IgD-negative memory B cell (primary cell): ENCODE results near the gene VWA3B. TPM values are rescaled to one million over a fixed set of nuclear protein-coding genes. Genes with fewer than 3 reads are reported as not detected.

Experiments used
- H3K27ac Mint-ChIP-seq, 3 donors: one replicate each; pipeline ENCODE4 v1.8.0; 2020 to 2022; ENCODE audit warnings: mild to moderate bottlenecking in 3 of 3, mixed read lengths in 3 of 3, moderate library complexity in 1 of 3
- H3K27me3 Mint-ChIP-seq: one replicate; pipeline ENCODE4 v1.8.0; 2021; ENCODE audit warnings: mixed read lengths
- H3K36me3 Mint-ChIP-seq: one replicate; pipeline ENCODE4 v1.8.0; 2020; ENCODE audit warnings: mild to moderate bottlenecking, mixed read lengths
- H3K4me1 Mint-ChIP-seq, 3 donors: one replicate each; pipeline ENCODE4 v1.8.0; 2020 to 2022; ENCODE audit warnings: mixed read lengths in 3 of 3, mild to moderate bottlenecking in 1 of 3
- H3K4me3 Mint-ChIP-seq, 4 donors: one replicate each; pipeline ENCODE4 v1.8.0; 2020 to 2022; ENCODE audit warnings: mild to moderate bottlenecking in 4 of 4, mixed read lengths in 4 of 4, moderate library complexity in 3 of 4
- H3K9me3 Mint-ChIP-seq, 3 donors: one replicate each; pipeline ENCODE4 v1.8.0; 2020 to 2021; ENCODE audit warnings: mixed read lengths in 3 of 3, mild to moderate bottlenecking in 1 of 3
- polyA plus RNA-seq: library from polyadenylated mRNA; unstranded; fragments of 300-500 nt; fragmentation: Illumina TruSeq; gene quantifications from one replicate; pipeline ENCODE4 v1.2.3, GENCODE V29; 2021

The VWA3B gene
- polyA plus RNA-seq, 1 donor from 2014 or later: not detected

DNA sequence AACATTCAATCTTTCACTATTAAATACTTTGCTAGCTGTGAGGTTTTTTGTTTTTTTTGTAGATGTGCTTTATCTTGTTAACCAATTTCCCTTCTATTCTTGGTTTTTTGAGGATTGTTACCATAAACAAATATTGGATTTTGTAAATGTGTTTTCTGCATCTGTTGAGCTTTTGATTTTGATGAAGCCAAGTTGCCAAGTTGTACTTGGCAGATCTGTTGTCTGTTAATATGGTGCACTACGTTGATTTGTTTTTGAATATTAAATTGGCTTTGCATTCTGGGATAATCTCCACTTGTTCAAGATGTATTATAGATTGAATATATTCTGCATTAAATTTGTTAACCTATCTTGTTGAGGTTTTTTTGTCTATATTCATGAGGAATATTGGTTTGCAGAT lies 114.6 kb downstream of the VWA3B start:
- H3K9me3 Mint-ChIP-seq: no peaks in the 10 kb centered on the region
- H3K27me3 Mint-ChIP-seq: peaks cover 5% of the 10 kb centered on the region
- H3K36me3 Mint-ChIP-seq: no peaks in the 10 kb centered on the region
- no peak overlapping the region for H3K4me3 Mint-ChIP-seq
- H3K27ac Mint-ChIP-seq: no peak overlapping the region
- peaks cover 0 to 4% (median 0%) of the 10 kb centered on the region in 3 donors for H3K4me1 Mint-ChIP-seq

DNA sequence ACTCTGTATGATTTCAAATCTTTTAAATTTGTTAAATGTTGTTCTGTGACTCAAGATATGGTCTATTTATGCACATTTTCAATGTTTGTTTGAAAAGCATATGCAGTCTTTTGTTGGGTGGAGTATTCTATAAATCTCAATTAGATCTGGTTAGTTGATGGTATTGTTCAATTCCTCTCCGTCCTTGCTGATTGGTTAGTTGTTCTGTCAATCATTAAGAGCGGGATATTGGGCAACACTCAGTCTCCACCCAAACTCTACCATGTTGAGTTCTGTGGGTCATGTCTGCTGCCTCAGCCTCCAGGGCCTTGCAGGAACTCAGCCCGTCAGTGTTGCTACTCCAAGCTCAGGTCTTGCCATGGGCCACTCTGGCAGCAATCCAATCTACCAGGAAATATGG lies 118.9 kb downstream of the VWA3B start:
- Mint-ChIP-seq H3K9me3 (peaks cover 0 to 2% (median 0%) of the 10 kb centered on the region in 3 donors), H3K36me3 (no peaks in the 10 kb centered on the region), H3K4me3 (no peak overlapping the region), H3K27me3 (peaks cover 15% of the 10 kb centered on the region), H3K4me1 (no peaks in the 10 kb centered on the region), H3K27ac (no peak overlapping the region)

DNA sequence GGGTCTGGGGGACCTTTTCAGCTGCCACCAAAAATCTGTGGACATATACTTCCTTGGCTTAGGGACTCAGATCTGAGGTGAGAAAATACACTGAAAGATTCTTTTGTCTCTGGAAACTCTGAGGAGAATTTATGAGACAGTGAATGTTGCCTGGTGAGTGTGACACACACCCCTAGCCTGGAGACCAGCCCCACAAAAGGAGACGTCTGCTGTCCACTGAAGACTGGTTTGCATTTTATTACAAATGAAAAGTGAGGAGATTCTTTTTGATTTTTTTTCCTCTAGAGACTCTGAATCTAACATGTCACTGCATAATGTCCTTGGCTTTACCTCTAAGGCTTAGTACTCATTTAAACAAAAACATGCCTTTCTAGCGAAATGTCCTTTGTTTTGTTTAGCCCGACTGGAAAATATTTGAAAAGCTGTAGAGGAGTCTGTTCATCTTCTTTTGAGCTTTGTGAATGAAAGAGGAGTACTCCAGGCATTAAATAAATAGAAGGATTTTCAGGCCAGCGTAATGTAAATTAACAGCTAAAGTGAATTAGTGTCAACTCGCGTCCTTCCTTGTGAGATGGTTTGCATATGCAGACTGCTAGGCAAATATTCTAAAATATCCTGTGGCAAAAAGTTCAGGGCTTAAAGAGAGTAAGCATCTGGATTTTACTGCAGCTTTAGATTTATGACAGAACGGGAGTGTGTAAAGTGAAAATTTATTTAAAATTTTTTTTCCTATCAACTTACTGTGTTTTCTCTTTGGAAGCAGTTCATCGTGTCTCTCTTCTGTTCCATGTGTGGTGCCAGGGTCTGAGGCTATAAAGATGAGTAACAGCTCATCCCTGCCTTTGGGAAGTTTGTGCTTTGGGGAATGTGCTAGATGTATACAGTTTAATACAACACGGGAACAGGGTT lies 125.4 kb downstream of the VWA3B start:
- Mint-ChIP-seq H3K4me3 (peak overlapping the region in 1 of 4 donors; percentile 69), H3K4me1 (no peaks in the 10 kb centered on the region), H3K9me3 (peaks cover 0 to 2% (median 0%) of the 10 kb centered on the region in 3 donors), H3K27ac (no peak overlapping the region), H3K27me3 (peaks cover 27% of the 10 kb centered on the region), H3K36me3 (no peaks in the 10 kb centered on the region)

DNA sequence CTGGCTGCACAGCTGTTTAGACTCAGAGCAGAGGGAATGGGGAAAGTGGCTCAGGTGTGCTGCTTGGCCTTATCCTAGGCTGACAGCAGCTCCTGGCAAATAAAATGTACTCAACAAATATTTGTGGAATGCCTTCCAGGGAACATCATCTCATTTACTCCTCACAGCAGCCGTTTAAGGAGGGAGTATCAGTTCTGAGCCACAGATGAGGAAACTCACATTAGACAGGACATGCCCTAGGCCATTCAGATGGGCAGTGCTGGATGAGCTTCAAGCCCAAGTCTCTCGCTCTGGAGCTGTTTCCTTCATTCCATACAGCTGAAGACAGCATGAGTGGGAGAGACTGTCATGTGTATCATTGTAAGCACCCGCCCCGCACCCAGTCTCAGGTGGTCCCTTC lies 129.6 kb downstream of the VWA3B start:
- H3K36me3 Mint-ChIP-seq: no peaks in the 10 kb centered on the region
- H3K9me3 Mint-ChIP-seq: peaks cover 7 to 12% (median 8%) of the 10 kb centered on the region in 3 donors
- peaks cover 10% of the 10 kb centered on the region for H3K27me3 Mint-ChIP-seq
- H3K4me3 Mint-ChIP-seq: no peak overlapping the region
- no peak overlapping the region for H3K27ac Mint-ChIP-seq
- no peaks in the 10 kb centered on the region for H3K4me1 Mint-ChIP-seq

DNA sequence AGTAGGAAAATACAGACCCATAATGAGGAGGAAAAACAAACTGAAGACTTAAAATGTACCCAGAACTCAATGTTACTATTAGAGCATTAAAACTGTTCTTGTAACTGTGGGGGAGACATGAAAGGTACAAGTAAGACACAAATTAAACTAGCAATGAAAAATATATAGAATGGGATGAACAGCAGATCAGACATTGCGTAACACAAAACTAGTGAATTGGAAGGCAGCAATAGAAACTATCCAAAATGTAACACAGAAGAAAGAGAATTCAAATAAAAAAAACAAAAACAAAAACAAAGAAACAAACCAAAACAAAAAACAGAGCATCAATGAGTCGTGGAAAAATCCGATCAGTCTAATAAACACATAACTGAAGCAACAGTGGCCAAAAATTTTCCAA lies 132.2 kb downstream of the VWA3B start:
- no peak overlapping the region for H3K4me3 Mint-ChIP-seq
- H3K27me3 Mint-ChIP-seq: peaks cover 7% of the 10 kb centered on the region
- no peaks in the 10 kb centered on the region for H3K36me3 Mint-ChIP-seq
- H3K9me3 Mint-ChIP-seq: peaks cover 7 to 12% (median 8%) of the 10 kb centered on the region in 3 donors
- no peaks in the 10 kb centered on the region for H3K4me1 Mint-ChIP-seq
- H3K27ac Mint-ChIP-seq: no peak overlapping the region

DNA sequence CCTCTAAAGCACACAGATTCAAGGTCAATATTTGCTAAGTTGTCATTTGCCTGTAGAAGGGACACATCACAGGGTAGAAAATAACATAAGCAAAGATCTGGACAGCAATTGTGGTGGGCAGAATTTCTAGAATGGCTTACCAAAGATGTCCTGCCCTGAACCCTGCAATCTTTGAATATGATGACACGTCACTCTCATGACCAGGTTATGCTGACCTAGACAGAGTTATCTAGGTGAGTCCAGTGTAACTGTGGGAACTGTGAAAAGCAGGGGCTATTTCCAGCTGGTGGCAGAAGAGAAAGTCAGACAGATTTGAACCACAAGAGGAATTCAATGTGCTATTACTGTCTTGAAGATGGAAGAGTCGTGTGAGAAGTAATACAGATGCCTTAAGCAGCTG lies 147.0 kb downstream of the VWA3B start:
- Mint-ChIP-seq H3K4me3 (no peak overlapping the region), H3K36me3 (peaks cover 5% of the 10 kb centered on the region), H3K27me3 (peaks cover 5% of the 10 kb centered on the region), H3K9me3 (peaks cover 0 to 3% (median 0%) of the 10 kb centered on the region in 3 donors), H3K27ac (no peak overlapping the region), H3K4me1 (no peaks in the 10 kb centered on the region)

DNA sequence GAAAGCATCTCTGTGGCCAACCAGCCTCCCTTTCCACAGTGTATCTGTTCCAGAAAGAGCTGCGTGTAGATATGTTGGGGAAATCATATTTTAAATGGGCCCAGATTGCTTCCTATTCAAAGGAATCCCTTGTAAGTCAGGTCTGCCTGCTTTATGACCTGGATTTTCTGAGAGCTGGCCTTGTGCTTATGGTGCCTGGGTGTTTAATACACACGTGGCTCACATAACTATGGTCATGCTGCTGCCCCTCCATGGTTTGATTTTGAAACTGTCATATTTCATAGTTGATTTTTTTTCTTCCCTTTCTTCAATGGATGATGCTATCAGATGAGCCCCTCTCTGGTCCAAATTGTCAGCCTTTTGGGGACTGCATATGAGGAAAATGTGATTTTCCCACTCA lies 147.8 kb downstream of the VWA3B start:
- H3K36me3 Mint-ChIP-seq: peaks cover 5% of the 10 kb centered on the region
- H3K27ac Mint-ChIP-seq: no peak overlapping the region
- H3K27me3 Mint-ChIP-seq: peaks cover 5% of the 10 kb centered on the region
- H3K4me3 Mint-ChIP-seq: no peak overlapping the region
- no peaks in the 10 kb centered on the region for H3K4me1 Mint-ChIP-seq
- peaks cover 0 to 3% (median 0%) of the 10 kb centered on the region in 3 donors for H3K9me3 Mint-ChIP-seq

DNA sequence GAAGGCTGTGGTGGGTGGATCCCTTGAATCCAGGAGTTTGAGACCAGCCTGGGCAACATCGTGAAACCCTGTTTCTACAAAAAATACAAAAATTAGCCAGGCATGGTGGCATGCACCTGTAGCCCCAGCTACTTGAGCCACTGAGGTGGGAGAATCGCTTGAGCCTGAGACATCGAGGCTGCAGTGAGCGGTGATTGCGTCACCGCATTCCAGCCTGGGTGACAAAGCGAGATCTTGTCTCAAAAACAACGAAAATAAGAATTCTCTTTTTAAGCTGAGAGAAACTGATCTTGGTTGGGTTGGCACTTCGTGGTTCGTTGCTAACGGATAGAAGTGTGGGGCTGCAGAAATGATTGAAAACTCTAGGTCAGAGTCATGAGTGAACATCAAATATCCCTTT lies 150.0 kb downstream of the VWA3B start:
- Mint-ChIP-seq H3K27me3 (peaks cover 10% of the 10 kb centered on the region), H3K4me3 (no peak overlapping the region), H3K4me1 (peaks cover 0 to 3% (median 2%) of the 10 kb centered on the region in 3 donors), H3K36me3 (peaks cover 5% of the 10 kb centered on the region), H3K27ac (no peak overlapping the region), H3K9me3 (peaks cover 0 to 3% (median 0%) of the 10 kb centered on the region in 3 donors)

DNA sequence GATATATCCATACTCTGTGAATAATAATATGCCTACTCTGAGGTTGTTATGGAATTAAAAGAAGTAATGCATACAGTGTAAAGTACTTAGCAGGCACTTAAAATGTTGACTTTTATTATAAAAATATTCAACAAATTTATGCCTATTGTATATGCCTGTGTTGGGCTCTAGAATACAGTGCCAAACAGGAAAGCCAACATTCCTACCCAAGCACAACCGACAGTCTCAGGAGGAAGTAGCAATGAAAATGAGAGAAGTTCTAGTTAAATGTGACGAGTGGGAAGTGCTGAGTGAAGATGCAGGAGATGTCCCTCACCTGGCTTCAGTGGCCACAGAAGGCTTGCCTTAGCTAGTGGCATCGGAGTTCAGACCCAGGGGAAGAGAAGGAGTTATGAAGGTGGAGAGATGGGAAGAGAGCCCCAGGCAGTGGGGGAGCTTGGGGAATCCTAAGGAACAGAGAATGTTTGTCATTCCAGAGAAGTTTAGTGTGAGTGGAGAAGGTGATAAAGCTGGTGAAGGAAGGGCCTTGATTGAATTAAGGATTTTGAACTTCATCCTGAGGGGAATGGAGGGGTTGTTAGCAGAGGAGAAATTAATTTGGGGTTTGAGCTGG lies 153.9 kb downstream of the VWA3B start:
- H3K4me3 Mint-ChIP-seq: no peak overlapping the region
- H3K27me3 Mint-ChIP-seq: peaks cover 18% of the 10 kb centered on the region
- peaks cover 5% of the 10 kb centered on the region for H3K36me3 Mint-ChIP-seq
- peaks cover 0 to 3% (median 0%) of the 10 kb centered on the region in 3 donors for H3K9me3 Mint-ChIP-seq
- no peak overlapping the region for H3K27ac Mint-ChIP-seq
- H3K4me1 Mint-ChIP-seq: peaks cover 0 to 3% (median 2%) of the 10 kb centered on the region in 3 donors

DNA sequence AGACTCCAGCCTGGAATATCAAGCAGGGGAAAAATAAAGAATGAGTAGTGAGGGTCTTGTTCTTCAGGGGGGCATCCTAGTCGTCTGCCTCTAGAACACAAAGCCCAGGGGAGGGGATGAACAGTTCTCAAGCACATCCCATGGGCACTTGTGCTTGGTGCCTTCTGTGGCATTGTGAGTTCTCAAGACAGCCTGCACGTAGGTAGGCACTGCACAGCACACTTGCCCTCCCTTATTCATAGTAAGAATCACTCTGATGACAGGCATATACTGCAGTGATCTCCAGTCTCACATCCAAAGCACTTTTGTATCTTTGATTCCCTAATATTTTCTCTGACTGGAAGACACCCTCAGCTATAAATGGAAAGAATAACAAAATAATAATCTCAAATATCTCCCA lies 154.6 kb downstream of the VWA3B start:
- peaks cover 4% of the 10 kb centered on the region for H3K36me3 Mint-ChIP-seq
- H3K9me3 Mint-ChIP-seq: peaks cover 0 to 3% (median under 1%) of the 10 kb centered on the region in 3 donors
- no peak overlapping the region for H3K4me3 Mint-ChIP-seq
- H3K27ac Mint-ChIP-seq: no peak overlapping the region
- peaks cover 0 to 3% (median 2%) of the 10 kb centered on the region in 3 donors for H3K4me1 Mint-ChIP-seq
- H3K27me3 Mint-ChIP-seq: peaks cover 18% of the 10 kb centered on the region

DNA sequence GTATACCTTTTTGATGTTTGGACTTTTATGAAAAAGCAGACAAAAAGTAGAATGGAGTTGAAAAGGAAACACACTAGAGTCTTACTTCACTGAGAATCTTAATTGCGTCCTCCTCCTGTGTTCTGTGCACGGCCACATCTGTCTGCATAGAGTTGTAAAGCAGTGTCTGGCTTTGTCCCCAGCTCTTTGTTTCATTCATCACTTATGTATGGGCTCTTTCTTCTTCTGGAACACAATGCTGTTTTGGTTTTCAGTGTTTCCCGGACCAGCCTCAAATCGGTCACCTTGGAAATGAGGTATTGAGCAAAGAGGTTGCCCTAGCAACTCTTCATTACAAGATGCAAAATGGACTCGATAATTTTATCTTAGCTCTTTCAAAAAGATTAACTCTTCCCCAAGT lies 155.0 kb downstream of the VWA3B start:
- peaks cover 0 to 3% (median 2%) of the 10 kb centered on the region in 3 donors for H3K4me1 Mint-ChIP-seq
- H3K27me3 Mint-ChIP-seq: peaks cover 18% of the 10 kb centered on the region
- peaks cover 3% of the 10 kb centered on the region for H3K36me3 Mint-ChIP-seq
- H3K27ac Mint-ChIP-seq: no peak overlapping the region
- no peak overlapping the region for H3K4me3 Mint-ChIP-seq
- H3K9me3 Mint-ChIP-seq: peaks cover 0 to 3% (median 2%) of the 10 kb centered on the region in 3 donors

DNA sequence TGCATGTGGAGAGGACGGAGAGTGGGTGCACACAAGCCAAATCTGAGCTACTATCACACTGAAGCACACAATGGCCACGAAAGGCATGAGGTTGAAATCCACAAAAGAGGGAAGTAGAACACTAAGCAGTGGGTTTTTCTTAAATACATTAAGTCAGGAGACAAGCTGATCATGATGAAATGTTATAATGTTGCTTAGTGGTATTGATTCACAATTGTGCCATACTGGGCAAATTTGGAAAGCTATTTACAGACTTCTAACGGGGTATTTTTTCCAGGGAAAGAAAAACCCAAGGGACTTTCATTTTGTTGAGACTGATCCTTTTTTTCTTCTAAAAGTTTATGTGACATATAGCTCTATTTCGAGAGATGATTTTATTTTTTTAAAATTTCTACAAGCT lies 158.5 kb downstream of the VWA3B start:
- Mint-ChIP-seq H3K9me3 (peaks cover 0 to 12% (median 10%) of the 10 kb centered on the region in 3 donors), H3K4me3 (no peak overlapping the region), H3K36me3 (peaks cover 2% of the 10 kb centered on the region), H3K27ac (no peak overlapping the region), H3K27me3 (peaks cover 12% of the 10 kb centered on the region), H3K4me1 (peaks cover 0 to 3% (median 2%) of the 10 kb centered on the region in 3 donors)

DNA sequence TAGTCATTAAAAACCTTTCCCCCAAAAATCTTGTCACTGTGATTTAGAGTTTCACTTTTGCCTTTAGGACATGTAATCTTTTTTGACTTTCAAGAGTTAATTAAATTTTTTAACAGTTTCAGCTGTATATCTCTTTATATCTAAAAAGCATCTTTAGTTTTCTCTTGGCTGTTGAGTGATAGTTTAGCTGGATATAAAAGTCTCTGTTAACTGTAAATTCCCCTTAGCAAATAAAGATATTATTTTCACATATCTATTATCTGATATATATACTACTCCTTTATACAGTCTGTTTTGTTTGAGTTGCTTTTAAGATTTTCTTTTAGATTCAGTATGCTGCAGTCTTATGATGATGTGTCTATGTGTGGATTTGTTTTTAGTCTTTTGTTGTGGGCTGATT lies 160.4 kb downstream of the VWA3B start:
- H3K4me1 Mint-ChIP-seq: peaks cover 2 to 4% (median 3%) of the 10 kb centered on the region in 3 donors
- no peak overlapping the region for H3K27ac Mint-ChIP-seq
- H3K9me3 Mint-ChIP-seq: peaks cover 0 to 12% (median 10%) of the 10 kb centered on the region in 3 donors
- H3K36me3 Mint-ChIP-seq: peaks cover 2% of the 10 kb centered on the region
- no peak overlapping the region for H3K4me3 Mint-ChIP-seq
- H3K27me3 Mint-ChIP-seq: peaks cover 7% of the 10 kb centered on the region

DNA sequence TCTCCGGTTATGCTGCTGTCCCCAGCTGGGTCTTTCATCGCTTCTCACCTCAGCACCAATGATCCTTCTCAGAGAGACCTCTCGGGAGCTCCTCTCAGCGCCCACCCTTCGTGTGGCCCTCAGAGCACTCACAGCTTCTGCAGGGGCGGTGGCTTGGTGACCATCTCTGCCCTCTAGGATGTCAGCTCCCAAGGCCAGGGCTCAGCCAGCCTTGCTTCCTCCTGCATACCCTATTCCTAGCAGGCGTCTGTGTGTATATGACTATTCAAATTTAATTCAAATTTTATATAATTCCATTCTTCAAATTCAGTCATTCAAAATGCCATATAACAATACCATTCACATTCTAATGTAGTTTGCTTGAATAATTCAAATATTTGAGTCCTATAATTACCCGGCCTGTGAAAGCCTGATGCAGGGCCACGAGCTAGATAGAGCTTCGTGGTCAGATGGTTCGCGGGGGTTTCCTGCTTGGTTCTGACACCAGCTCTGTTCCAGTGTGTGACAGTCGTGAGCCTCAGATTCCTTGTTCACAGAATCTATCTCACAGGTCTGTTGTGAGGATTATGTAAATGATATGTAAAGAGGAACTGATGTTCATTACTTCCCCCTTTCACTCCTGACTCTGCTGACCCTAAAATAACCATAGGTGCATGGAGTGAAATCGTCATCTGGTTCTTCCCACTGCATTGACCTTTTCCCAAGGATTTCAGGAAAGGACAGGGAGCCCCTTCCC lies 165.2 kb downstream of the VWA3B start:
- H3K9me3 Mint-ChIP-seq: peaks cover 0 to 10% (median 10%) of the 10 kb centered on the region in 3 donors
- H3K36me3 Mint-ChIP-seq: peaks cover 2% of the 10 kb centered on the region
- H3K27me3 Mint-ChIP-seq: peaks cover 2% of the 10 kb centered on the region
- no peak overlapping the region for H3K27ac Mint-ChIP-seq
- H3K4me1 Mint-ChIP-seq: peaks cover 5 to 10% (median 6%) of the 10 kb centered on the region in 3 donors
- H3K4me3 Mint-ChIP-seq: peak overlapping the region in 1 of 4 donors; percentile 43
